Activated CD4-positive, alpha-beta T cell treated with anti-CD3 and anti-CD28 coated beads for 48 hours (primary cell): Measurements from ENCODE around the gene HDAC4.
A peak's percentile ranks its signal among the peaks of the same experiment; 100 is the strongest.

Experiments used
- DNase-seq: peaks from one replicate; pipeline ENCODE4 v3.0.0-alpha.2; 2020

HDAC4 gene

DNA sequence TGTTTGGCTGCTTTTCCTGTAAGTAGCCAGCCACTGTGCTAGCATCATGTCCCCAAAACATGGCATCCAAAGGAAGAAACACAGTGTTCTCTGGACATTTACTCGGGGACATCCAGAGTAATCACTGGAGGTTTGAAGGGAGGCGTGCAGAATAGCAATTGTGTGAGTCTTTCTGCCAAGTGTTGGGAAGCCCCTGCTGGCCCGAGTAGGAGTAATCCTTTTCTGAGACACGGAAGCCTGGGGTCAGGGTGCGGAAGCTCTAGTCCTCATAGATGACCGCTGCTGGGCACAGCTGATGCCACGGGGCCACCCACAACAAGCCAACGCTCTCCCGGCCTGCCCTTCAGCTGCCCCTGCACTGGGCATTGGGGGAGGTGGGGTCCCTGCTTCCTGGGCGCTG is 24.8 kb upstream of the HDAC4 start:
- no peak for DNase-seq

GRCh38 chr2:239424337-239425045 is 23.7 kb upstream of the HDAC4 start:
- no peak for DNase-seq

- no peak for DNase-seq
These were observed 22.7 kb upstream of the HDAC4 start for GRCh38 chr2:239423551-239423950.

GRCh38 chr2:239421851-239422250 is 21.0 kb upstream of the HDAC4 start:
- DNase-seq = no peak

DNA sequence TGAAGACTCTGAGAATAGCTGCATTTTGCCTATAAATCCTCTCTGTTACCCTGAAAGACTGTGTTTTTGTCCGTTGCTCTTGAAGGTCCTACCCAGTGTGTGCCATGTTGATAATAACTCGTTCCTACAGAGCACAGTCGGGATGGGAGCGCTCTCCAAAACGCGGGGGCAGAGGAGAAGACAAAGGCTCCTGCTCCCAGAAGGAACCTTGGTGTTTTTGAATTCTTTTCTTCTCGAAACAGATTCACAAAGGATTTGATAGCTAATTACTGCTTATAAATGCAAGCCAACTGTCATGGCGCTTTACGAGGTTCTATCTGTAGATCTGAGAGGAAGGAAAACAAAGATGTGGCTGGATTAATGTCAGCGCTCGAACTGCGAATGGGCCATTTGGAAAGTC is 19.3 kb upstream of the HDAC4 start:
- no peak for DNase-seq

- no peak for DNase-seq
These were observed 18.1 kb upstream of the HDAC4 start for GRCh38 chr2:239418918-239419317.

GRCh38 chr2:239412905-239413603 is 12.2 kb upstream of the HDAC4 start:
- DNase-seq = no peak

DNA sequence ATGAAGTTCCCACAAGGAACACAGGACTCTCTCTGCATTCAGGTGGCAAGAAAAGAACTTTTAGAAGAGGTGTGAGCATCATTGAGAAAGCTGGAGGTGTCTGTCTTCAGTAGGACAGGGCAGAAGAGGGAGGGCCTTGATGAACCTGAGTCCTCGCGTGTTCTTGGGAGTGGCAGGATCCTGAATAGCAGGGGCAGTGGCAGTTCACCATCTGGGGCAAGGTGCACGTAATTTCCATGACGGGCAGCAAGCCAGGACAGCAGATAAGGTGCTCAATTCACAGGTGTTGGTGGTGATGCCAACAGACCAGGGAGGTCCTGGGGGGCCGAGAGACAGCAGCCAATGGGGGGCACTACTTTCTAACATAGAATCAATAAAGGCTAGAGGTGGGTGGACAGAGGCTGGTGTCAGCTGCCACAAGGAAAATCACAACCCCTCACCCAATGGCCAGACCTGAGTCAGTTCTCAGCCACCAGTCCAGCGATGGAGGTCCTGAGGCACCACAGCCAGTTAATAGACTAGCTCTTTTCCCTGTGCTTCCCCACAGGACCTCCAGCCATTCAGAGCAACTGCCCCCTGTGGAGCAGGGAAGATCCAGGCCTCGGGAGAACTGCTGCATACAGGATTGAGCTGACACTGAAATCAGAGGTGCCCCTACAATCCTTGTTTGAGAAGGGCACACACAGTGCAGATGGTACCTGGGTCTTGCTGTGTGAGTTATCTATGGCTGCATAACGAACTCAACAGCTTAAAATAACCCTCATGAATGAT is 10.9 kb upstream of the HDAC4 start:
- DNase-seq = no peak

GRCh38 chr2:239411117-239411516 is 10.3 kb upstream of the HDAC4 start:
- no peak for DNase-seq

DNA sequence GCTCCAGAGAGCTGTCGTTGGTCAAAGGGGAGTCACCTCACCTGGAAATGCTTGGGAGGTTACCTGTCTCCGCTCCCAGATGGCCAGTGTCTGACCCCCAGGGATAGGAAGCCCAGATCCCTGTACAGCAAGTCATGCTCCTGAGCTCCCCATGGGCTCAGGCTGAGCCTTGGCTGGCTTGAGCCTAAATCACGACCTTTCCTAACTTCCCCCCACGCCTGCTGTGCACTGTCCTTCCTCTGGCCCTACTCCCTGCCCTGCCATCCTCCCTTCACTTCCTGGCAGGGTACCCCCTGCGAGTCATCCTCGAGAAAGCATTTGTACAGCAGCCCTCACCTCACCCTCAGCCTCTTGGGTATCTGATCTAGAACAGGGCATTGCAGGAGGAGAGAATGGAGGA is 9.2 kb upstream of the HDAC4 start:
- no peak for DNase-seq

DNA sequence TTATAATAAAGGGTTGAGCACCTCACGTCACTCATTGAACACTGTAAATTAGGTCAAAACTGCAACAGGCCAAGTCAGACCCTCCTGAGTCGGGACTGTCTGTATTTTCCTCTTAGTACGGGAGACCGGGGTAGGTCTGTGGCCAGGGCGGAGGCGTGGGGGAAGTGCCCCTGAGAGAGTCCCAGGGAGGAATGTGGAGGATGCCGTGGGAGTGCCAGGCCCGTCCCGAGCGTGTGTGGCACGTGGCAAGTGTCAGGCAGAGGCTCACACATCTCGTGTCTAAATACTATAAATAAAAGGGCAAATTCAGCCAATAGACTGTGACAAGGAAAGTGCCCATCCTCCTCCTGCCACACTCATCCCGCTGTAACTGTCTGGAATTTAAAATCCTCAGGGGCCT is 6.3 kb upstream of the HDAC4 start:
- DNase-seq = no peak

DNA sequence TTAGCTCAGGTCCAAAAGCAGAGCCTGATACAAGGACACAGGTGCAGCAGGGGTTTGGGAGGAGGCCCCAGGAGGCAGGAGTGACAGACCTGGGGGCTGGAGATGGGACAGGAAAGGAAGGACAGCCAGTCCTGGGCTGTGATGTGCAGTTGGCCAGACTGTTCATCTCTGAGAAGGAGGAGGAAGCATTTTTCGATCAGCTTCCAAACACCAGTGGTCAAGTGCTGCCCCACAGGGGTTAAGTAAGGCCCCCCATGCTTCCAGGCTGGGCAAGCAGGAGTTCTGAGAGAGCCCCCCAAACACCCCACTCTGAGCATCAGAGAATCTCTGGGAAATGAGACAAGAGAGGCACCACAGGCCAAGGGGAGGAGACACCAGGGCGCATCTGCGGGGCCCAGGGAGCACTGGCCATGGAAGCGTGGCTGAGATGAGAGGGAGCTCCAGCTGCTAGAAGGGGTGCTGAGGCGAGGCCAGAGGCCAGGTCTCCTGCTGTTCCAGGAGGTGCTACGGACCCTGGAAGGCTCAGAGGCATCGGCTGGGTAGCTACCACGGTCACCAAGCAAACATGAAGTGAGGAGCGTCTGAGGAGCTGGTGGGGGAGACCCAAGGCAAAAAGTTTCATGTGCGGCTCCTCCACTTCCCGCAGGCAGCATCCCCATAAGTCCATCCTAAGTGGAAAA is 5.6 kb upstream of the HDAC4 start:
- no peak for DNase-seq

- no peak for DNase-seq
These were observed 4.3 kb upstream of the HDAC4 start for GRCh38 chr2:239405071-239405470.

GRCh38 chr2:239402666-239403065 is 1.8 kb upstream of the HDAC4 start:
- no peak for DNase-seq

GRCh38 chr2:239401881-239402233 is 1.0 kb upstream of the HDAC4 start:
- peak; percentile 68 for DNase-seq

DNA sequence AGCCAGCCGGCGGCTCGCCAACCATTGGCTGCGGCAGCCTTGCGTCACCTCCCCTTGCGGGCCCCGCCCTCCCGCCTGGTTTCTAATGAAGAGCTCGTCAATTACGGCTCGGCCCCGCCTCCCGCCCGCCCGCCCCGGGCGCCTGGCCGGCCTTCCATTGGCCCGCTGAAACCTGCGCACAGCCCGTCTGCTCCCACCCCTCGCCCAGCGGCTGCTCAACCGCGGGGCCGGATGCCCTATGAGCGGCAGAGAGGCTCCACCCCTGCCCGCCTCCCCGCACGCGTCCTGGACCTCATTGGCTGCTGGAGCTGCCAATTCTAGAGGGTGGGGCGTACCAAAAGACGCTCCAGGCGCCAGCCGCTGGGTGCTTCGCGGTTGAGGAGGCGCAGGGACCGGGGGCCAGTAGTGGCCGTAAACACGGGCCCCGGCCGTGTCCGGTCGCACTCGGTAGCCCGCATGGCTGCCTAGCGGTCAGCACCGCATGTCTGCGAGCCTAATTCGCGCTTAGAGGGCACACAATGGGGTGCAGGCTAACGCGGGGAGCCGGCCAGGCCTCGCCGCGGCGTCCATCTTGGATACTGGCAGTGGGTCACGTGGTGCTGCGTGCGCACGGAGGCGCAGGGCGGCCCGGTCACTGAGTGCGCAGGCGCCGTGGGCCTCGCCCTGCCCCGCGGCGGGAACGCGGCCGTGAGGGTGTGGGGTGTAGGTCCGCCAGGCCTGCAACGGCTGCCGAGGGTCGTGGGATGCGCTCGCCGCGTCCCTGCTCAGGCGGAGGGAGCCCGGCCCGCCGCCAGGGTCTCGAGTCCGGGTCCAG is 454 bp upstream of the HDAC4 start:
- peak; percentile 99 for DNase-seq

DNA sequence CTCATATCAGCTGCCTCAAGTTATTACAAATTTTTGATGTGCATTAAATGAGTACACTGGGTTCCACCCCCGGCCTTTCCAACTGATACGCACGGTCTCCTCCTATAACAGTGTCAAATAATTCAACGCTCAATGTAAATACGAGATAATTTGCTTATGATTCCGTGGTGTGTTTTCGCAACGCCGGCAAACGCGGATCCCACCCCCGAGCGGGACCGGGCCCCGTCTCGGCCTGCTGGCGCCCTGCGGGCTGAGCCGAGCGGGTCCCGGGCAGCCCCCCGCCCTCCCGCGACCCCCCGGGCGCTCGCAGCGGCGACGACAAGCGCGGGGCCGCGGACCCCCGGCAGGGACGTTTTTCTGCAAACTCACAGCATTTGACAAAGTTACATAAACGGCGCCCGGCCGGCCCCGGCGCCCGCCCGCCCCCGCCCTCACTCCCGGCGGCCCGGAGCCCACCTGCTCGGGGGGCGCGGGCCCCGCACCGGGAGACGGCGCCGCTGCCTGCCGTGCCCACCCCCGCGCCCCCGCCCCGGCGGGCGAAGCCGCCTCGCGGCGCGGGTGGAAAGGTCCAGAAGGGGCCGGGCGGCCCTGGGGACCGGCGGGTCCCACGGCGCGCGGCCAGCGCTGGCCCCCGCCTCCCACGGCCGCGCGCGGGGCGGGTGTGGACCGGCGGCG is 762 bp downstream of the HDAC4 start:
- DNase-seq = peak; percentile 56

DNA sequence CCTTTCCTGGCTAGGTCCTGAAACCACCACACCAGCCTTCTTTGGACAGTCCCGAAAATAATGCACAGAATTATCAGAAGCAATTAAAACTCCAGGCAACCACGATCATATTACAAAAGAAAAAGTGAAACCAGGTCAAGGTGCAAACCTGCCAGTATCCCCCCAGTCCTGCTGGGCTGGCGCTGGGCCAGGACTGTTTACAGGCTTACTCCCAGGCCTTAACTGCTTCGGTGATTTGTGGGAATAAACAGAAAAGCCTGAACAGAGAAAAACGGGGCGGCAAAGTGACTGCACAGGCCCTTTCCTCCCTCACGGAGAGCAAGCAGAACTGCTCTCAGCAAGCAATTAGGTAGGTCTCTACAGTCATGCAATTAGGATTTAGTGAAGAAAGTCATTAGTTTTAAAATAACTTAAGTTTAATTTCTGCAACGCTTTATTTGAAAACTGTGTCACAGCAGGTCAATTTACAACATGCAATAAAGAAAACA is 1.3 kb downstream of the HDAC4 start:
- peak; percentile 41 for DNase-seq

GRCh38 chr2:239398521-239398921 is 2.3 kb downstream of the HDAC4 start:
- DNase-seq = no peak

GRCh38 chr2:239397931-239398471 is 2.8 kb downstream of the HDAC4 start:
- DNase-seq = no peak

- peak; percentile 36 for DNase-seq
These were observed 3.7 kb downstream of the HDAC4 start for GRCh38 chr2:239396881-239397681.
